HG03135 (cell line): Measurements from ENCODE around the gene MVB12B.

Experiments used
- ATAC-seq: cut with Tn5 transposase; IDR thresholded peaks from one replicate; pipeline ENCODE4 v1.9.1; 2021; ENCODE audit warnings: mild to moderate bottlenecking, moderate library complexity; ENCODE audit not compliant: unreplicated experiment

Gene MVB12B

DNA sequence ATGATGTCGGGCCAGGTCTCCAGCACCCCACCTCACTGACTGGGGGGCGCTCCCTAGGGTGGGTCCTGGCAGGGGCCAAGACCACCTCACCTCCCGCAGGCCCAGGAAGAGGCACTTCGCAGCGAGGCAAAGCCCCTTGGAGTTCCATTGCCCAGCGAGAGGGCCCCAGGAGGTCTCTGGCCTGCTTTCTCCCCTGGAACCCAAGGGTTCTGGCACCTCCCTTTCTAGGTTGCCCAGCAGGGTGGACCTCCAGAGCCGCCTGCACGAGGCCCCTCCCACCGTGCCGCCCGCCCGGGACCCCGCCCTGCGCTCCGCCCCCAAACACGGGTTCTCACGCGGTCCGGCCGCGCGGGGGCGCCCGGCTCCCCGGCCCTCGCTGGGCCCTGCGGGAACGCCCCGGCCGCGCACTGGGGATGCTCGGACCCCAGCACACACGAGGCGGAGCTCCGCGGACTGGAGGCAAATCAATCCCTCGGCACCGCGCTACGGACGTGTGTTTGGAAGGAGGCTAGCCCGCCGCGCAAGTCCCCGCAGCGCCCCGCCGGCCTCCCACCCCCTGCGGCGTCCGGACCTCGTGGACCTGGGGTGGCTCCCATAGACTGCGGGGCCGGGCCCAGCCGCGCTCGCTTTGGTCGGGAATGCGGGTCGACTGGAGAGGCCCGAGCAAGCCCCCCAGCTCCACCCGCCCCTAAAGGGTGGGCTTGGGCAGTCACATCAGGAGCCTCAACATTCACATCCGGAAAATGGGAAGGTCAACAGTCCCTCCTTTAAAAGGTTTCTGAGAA lies 187.6 kb downstream of the MVB12B start:
- ATAC-seq: no peak

DNA sequence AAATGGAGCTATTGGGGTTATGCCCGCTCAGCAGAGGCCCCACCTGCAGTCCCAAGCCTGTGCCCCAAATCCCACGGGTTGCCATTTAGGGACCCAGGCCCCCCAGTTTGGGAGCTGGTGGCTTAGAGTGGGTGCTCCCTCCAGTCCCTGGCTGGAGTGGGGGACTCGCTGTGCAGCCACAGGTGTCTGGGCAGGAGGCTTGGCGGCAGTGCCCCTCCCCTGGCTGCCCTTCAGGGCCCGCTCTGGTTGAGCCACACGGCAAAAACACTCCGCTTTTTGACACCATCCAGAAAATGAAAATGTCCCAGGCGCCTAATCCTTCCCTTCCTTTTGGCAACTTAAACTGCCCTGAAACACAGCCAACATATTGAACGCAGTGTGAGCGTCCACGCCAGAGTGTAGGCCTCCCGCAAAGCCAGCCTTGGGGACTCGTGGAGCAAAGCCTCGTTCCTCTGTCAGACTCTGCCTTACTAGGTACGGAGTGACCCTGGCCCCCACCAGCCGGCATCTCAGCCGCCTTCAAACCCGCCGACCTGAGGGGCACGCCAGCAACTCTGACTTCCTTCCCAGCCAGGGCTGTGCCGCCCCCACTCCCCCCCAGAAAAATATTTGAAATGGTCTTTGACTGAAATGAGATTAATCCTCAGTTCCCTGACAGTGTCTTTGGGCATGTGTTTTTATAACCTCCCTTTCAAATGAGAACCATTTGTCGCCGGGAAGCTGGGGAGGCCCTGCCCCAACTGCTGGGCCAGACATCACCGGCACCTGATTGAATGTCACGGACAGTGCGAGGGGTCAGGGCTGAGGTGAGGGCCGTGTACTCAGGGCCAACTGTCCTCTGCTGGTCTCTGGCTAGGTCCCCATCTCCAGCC lies 188.6 kb downstream of the MVB12B start:
- no peak for ATAC-seq

DNA sequence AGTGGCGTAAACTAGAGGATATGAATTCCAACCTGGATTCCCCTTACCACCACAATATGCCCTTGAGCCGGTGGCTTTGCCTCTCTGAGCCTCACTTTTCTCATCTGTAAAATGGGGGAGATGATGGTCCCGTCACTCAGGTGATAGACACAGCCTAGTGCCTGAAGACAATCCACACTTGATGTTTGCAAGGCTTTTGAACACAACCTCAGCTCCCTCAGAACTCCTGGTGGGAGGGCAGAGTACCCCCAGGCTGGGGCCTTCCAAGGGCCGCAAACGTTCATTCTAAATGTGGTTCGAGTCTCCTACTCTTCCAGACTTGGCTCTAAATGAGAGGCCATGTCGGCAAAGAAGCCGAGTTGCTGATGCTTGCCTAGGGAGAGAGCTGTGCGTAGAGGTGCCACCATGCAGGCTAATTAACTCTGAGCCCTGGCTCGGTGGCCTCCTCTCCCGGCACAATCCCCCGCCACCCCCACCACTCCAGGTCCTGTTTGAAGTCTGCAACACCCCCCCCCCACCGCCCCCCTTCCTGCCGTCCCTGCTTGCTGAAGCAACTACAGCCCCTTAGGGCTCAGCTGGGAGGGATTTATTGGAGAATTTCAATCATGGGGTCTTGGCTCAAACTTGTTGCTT lies 189.4 kb downstream of the MVB12B start:
- ATAC-seq: no peak

GRCh38 chr9:126516561-126516935 lies 189.9 kb downstream of the MVB12B start:
- ATAC-seq: no peak

- no peak for ATAC-seq
These were observed 190.6 kb downstream of the MVB12B start for GRCh38 chr9:126516936-126517832.

DNA sequence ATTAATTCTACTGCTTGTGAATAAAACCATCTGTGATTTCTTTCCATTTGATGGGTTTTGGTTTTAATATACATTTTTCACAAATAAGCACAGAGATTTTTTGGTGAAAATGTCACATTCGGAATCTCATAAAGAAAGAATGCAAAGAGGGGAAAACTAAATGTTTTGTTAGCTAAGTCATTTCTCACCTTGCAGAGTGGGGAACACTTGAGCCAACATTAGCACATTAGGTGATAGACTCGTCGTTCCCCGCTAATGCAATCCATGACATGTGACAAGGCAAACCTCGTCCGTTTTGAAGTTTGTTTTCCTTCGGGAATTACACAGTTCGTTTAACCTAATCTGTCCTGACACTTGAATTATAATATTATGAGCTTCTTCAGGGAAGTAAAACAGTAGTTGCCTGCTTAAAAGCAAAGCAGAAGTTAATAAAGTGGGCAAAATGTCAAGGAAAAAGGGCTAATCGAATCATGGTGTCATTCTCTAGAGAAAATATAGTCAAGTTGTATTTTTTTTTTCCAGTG lies 191.3 kb downstream of the MVB12B start:
- ATAC-seq: no peak

DNA sequence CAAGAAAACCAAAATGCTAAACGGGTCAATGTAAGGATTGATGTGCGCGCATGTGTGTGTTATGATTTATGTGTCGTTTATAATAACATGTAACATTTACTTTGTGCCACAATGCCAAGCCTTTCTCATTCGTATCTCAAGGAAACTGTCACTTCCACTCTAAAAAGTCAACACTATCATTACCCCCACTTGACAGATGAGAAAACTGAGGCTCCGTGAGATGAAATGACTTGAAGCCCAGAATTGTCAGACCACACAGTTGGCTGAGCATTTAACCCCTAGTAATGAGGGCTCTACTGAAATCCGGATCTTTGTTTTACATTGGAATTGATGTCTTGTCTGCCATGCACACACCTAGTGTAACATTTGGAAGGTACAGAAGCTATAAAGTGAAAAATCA lies 192.1 kb downstream of the MVB12B start:
- no peak for ATAC-seq

- ATAC-seq: no peak
These were observed 193.2 kb downstream of the MVB12B start for GRCh38 chr9:126519660-126520420.

DNA sequence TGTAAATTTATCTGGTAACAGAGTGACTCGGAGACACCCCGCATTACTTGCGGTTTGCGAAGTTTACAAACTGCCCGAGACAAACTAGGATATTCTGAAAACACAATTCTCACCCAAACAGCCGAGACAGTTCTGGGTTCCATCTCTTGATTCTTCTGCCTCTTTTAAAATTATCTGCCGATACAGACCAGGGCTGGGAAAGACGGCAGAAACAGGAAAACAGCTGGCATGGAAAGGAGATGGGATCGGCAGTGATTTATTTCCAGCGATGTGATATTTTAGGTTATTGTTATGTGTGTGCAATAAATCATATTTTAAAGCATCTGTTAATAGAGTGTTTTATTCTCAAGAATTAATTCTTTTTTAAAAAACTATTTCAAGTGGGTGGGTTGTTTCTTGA lies 193.8 kb downstream of the MVB12B start:
- no peak for ATAC-seq

DNA sequence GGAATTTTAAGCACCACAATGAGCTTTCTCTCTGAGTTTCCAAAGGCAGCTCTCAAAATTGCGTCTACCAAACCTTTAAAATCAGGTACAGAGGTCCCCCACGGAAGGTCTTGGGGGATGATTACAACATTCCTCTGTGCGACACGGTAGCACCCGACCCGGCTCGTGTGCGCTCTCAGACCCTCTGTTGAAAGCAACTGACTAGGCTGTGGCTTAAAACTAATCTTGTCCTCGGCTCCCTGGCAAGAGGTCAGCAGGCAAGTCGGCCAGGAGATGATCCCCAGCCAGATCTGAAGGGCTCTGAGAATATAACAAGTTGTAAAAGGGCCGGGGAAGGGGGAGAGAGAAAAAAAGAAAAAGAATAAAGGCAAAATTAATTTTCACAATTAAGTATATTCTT lies 194.5 kb downstream of the MVB12B start:
- ATAC-seq: no peak

DNA sequence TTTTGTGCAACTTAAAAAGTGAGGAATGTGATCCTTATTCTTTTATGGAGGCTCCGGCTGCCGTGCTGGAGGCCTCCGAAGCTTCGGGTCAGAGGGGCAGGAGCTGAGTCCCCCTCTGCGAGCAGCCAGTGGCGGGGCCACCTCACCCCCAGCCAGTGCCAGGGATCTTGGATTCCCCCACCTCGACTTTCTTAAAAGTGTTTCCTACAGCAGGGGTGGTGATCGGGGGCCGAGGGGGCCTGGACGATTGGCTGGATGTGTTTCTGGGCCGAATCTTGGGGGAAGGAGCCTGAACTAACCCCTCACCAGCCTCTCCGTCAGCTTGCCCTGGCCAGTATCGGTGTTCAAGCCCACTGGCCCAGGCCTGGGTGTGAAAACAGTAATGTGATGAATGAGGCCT lies 194.9 kb downstream of the MVB12B start:
- ATAC-seq: no peak

DNA sequence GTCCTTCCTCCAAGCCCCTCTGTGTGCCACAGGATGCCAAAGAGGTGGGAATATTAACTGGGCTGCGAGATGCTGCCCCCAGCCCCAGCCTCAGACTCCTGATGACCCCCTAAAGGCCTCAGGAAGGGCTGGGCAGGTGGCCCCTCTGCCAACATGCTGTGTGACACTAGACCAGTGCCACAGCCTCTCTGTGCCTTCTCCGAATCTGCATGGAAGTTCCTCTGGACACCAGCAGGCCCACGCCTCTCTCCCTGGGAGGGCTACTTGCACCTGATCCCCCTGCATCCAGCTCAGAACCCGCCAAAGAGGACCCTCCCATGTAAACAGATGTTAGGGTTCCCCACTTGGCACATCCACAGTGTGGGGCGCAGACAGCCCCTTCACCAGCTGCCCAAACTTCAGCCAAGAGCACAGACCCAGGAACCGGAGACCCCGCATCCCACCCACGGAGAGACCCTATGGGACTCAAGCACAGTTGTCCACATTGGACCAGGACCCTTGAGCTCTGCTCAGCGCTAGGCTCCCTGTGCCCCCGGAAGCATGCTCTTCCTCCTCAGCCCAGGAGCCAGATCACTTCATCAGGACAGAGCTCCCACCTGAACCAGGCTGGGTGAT lies 195.5 kb downstream of the MVB12B start:
- ATAC-seq: no peak

DNA sequence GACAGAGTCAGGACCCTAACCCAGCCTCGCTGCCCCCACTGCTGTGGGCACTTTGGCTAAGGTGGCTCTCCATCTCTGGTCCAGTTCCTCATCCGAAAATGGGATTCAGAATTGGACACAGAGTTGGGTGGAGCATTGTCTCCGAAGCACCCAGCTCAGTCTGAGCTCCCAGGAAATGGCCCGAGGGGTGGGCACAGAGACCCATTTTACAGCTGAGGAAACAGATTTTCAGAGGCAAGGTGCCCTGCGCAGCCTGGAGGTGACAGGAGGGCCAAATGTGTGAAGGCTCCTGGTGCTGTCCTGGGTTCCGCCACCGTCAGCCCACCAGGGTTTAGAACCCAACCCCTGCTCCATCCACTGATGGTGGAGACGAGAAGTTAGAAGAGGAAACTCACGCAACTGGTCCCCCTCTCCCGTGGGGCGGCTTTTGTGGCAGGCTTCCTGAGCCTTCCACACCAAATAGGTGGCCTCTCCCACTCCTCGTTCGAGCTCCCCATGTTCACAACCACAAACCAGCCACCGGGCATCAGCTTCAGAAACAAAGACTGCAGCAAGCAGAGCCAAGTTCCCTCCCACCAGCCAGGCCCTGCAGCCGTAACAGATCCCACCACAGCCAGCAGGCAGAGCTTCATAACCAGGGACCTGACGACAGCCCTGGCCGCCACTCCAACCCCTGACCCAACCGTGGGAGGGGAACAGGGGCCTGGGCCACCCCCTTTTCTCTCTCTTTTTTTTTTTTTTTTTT lies 196.2 kb downstream of the MVB12B start:
- no peak for ATAC-seq

DNA sequence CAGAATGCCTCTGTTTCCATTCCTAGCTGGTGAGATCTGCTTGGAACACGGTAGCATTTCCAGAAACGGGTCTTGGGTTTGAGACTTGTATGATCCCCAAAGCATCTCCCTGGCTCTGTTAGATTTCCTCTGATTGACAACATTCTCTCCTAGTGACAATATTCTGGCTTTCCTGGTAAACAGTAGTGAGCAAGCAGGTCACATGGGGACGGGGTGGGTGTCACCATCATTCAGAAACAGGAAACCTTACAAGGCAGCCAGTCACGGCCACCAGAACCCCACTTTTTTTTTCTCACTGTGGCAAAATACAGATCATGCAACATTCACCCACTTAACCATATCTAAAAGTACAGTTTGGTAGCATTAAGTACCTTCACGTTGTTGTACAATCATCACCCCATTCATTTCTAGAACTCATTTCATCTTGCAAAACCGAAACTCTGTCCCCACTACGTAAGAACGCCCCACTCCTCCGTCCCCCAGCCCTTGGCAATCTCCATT lies 197.0 kb downstream of the MVB12B start:
- no peak for ATAC-seq

GRCh38 chr9:126524353-126525077 lies 197.9 kb downstream of the MVB12B start:
- no peak for ATAC-seq

GRCh38 chr9:126526218-126527108 lies 199.8 kb downstream of the MVB12B start:
- no peak for ATAC-seq
